Keratinocyte (primary cell): ENCODE results near the gene POU4F3. TPM values are rescaled to one million over a fixed set of nuclear protein-coding genes. Genes with fewer than 3 reads are reported as not detected.

Source experiments
- DNase-seq: peaks from one replicate; pipeline ENCODE4 v3.0.0-alpha.2; 2011; ENCODE audit warnings: low read depth, missing footprints, low spot score
- FAIRE-seq: peaks from 2 replicates; lab custom pipeline; 2011; peaks lifted over from hg19 to GRCh38; lab: Jason Lieb, UNC
- H2AFZ ChIP-seq: 2 replicates; pipeline ENCODE4 v1.6.0; 2012; ENCODE audit warnings: low read length, control low read depth, inconsistent platforms; ENCODE audit not compliant: control insufficient read depth
- H3K27ac ChIP-seq: 2 replicates; pipeline ENCODE4 v1.5.1; 2011; ENCODE audit warnings: low read length; ENCODE audit not compliant: control insufficient read depth, insufficient read depth
- H3K27me3 ChIP-seq: 3 replicates; pipeline ENCODE4 v1.6.0; 2011; ENCODE audit warnings: low read length; ENCODE audit not compliant: control insufficient read depth, insufficient read depth; ENCODE audit errors: extremely low read depth
- H3K36me3 ChIP-seq, 2 experiments: 2 replicates in 1 of 2; 3 replicates in 1 of 2; pipeline ENCODE4 v1.5.1; 2011; ENCODE audit warnings: low read length in 2 of 2, mild to moderate bottlenecking in 1 of 2; ENCODE audit not compliant: control insufficient read depth in 2 of 2, insufficient read depth in 2 of 2; ENCODE audit errors: extremely low read depth in 1 of 2
- H3K4me1 ChIP-seq: 3 replicates; pipeline ENCODE4 v1.5.1; 2011; ENCODE audit warnings: low read length; ENCODE audit not compliant: control insufficient read depth, insufficient read depth; ENCODE audit errors: extremely low read depth
- H3K4me2 ChIP-seq: 3 replicates; pipeline ENCODE4 v1.6.0; 2011; ENCODE audit warnings: low read depth, low read length; ENCODE audit not compliant: control insufficient read depth, insufficient read depth; ENCODE audit errors: extremely low read depth
- H3K4me3 ChIP-seq, 3 experiments: fragments of 200-600 bp in 1 of 3; sonication (generic) in 1 of 3; 2 replicates in 2 of 3; 3 replicates in 1 of 3; pipeline ENCODE4 v1.5.1; 2011 to 2016; ENCODE audit warnings: low read length in 3 of 3, mild to moderate bottlenecking in 3 of 3, control low read depth in 2 of 3, inconsistent platforms in 1 of 3, low read depth in 1 of 3, mixed read lengths in 1 of 3, mixed run types in 1 of 3, moderate library complexity in 1 of 3; ENCODE audit not compliant: control insufficient read depth in 2 of 3, insufficient read depth in 2 of 3; ENCODE audit errors: extremely low read depth in 1 of 3
- H3K79me2 ChIP-seq: 2 replicates; pipeline ENCODE4 v1.6.0; 2012; ENCODE audit warnings: low read length; ENCODE audit not compliant: control insufficient read depth, insufficient read depth
- H3K9ac ChIP-seq: 3 replicates; pipeline ENCODE4 v1.6.0; 2011; ENCODE audit warnings: low read length; ENCODE audit not compliant: control insufficient read depth, insufficient read depth; ENCODE audit errors: extremely low read depth
- H3K9me1 ChIP-seq: 3 replicates; pipeline ENCODE4 v1.6.0; 2011; ENCODE audit warnings: low read length; ENCODE audit not compliant: control insufficient read depth, insufficient read depth; ENCODE audit errors: extremely low read depth
- H3K9me3 ChIP-seq: 2 replicates; pipeline ENCODE4 v1.5.1; 2012; ENCODE audit warnings: low read depth, low read length; ENCODE audit not compliant: control insufficient read depth
- H4K20me1 ChIP-seq: 3 replicates; pipeline ENCODE4 v1.6.0; 2011; ENCODE audit warnings: low read length; ENCODE audit not compliant: control insufficient read depth, insufficient read depth; ENCODE audit errors: extremely low read depth
- EZH2 ChIP-seq: IDR thresholded peaks from one replicate; pipeline ENCODE4 v1.6.1; 2012; ENCODE audit warnings: inconsistent platforms, mild to moderate bottlenecking, low read length, moderate library complexity
- dilution Hi-C: fragments of 300-500 bp; cut with MboI; formaldehyde crosslinking; loops from one replicate; pipeline ENCODE4 v1.7.0; 2020; ENCODE audit warnings: low sequenced_read_pairs; ENCODE audit not compliant: extremely low pct_ligation_motif_present
- polyA plus RNA-seq, 5 experiments: library from polyadenylated mRNA; depleted of rRNA in 3 of 5; stranded (reverse) in 3 of 5; stranded (forward) in 1 of 5; unstranded in 1 of 5; fragments of >200 nt; gene quantifications; 1 replicate in 1 of 5; 2 replicates in 3 of 5; 3 replicates in 1 of 5; pipeline versions ENCODE4 v1.2.1 to v1.2.3, GENCODE V29; 2011 to 2012; ENCODE audit warnings: missing spikeins in 2 of 5, low read depth in 1 of 5, low replicate concordance in 1 of 5
- TF ChIP-seq, protein P1 (sequence below), 3 experiments: IDR thresholded peaks in 1 of 3; conservative IDR thresholded peaks in 1 of 3; optimal IDR thresholded peaks in 1 of 3; 2 replicates in 2 of 3; 3 replicates in 1 of 3; pipeline versions ENCODE3 to v1.5.1; 2011; ENCODE audit warnings: low read length in 3 of 3, mild to moderate bottlenecking in 3 of 3, moderate library complexity in 2 of 3, control low read depth in 1 of 3, inconsistent platforms in 1 of 3; ENCODE audit not compliant: insufficient read depth in 2 of 3; ENCODE audit errors: extremely low read depth in 1 of 3

The POU4F3 gene
- polyA plus RNA-seq, 1 donor (not counting 4 experiments of a cell fraction or from before 2014, with no cell fraction given): 0.04 TPM

DNA sequence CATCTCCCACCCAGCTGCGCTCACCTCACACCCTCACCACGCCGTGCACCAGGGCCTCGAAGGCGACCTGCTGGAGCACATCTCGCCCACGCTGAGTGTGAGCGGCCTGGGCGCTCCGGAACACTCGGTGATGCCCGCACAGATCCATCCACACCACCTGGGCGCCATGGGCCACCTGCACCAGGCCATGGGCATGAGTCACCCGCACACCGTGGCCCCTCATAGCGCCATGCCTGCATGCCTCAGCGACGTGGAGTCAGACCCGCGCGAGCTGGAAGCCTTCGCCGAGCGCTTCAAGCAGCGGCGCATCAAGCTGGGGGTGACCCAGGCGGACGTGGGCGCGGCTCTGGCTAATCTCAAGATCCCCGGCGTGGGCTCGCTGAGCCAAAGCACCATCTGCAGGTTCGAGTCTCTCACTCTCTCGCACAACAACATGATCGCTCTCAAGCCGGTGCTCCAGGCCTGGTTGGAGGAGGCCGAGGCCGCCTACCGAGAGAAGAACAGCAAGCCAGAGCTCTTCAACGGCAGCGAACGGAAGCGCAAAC lies 1.1 kb downstream of the POU4F3 start:
- no peak for DNase-seq
- Histone ChIP-seq H4K20me1 (peaks cover 4% of the 10 kb centered on the region), H3K79me2 (no peaks in the 10 kb centered on the region), H3K4me3 (peak overlapping the region in 1 of 3 experiments; percentile 11), H2AFZ (no peak overlapping the region), H3K9me1 (no peaks in the 10 kb centered on the region), H3K9me3 (no peaks in the 10 kb centered on the region), H3K27ac (no peak overlapping the region), H3K9ac (no peak overlapping the region), H3K4me1 (no peaks in the 10 kb centered on the region), H3K4me2 (peak overlapping the region; percentile 39), H3K36me3 (no peaks in the 10 kb centered on the region), H3K27me3 (peaks cover 97% of the 10 kb centered on the region)
- TF ChIP-seq EZH2: no peak
- TF ChIP-seq, protein P1, sequence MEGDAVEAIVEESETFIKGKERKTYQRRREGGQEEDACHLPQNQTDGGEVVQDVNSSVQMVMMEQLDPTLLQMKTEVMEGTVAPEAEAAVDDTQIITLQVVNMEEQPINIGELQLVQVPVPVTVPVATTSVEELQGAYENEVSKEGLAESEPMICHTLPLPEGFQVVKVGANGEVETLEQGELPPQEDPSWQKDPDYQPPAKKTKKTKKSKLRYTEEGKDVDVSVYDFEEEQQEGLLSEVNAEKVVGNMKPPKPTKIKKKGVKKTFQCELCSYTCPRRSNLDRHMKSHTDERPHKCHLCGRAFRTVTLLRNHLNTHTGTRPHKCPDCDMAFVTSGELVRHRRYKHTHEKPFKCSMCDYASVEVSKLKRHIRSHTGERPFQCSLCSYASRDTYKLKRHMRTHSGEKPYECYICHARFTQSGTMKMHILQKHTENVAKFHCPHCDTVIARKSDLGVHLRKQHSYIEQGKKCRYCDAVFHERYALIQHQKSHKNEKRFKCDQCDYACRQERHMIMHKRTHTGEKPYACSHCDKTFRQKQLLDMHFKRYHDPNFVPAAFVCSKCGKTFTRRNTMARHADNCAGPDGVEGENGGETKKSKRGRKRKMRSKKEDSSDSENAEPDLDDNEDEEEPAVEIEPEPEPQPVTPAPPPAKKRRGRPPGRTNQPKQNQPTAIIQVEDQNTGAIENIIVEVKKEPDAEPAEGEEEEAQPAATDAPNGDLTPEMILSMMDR (optimal IDR thresholded peaks at IDR 0.05 in 1 of 3, IDR thresholded peaks at IDR 0.05 in 1 of 3, conservative IDR thresholded peaks at IDR 0.05 in 1 of 3; ENCODE audit: extremely low read depth in 1 of 3, insufficient read depth in 2 of 3, low read length in 3 of 3): no peak
- dilution Hi-C loops: no loop called here
- no peak for FAIRE-seq

DNA sequence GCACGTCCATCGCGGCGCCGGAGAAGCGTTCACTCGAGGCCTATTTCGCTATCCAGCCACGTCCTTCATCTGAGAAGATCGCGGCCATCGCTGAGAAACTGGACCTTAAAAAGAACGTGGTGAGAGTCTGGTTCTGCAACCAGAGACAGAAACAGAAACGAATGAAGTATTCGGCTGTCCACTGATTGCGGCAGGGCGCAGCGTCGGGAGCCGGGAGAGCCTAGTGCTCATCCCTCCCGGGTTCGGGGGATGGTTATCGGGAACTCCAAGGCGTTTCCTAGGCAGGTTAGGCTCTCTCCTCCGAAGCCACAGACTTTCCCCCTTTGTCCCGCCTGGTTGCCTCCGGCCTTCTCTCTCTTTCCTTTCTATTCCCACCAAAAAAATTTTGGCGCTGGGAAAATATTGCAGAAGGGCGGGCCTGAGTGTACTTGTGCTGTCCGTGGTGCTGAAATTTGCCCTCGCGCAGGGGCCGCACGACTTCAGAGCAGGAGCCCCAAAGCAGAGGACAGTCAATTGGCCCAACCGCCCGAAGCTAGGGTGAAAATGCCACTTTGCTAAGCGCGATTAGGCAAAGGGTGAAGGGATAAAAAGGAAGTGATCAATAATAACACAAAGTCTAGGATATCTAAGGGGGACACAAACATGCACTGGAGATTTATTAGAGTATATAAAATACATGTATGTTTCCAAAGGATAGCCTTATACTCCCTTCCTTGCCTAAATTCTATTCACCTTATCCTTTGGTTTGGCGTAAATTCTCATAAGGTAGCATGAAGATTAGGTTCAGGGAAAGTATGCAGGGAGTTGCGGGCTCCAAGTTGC lies 1.8 kb downstream of the POU4F3 start:
- DNase-seq (peak; percentile 1), FAIRE-seq (no peak)
- H4K20me1 ChIP-seq: peaks cover 4% of the 10 kb centered on the region
- no peak overlapping the region for H2AFZ ChIP-seq
- H3K4me2 ChIP-seq: peak overlapping the region; percentile 39
- no peaks in the 10 kb centered on the region for H3K36me3 ChIP-seq
- TF ChIP-seq, protein P1 (optimal IDR thresholded peaks at IDR 0.05 in 1 of 3, IDR thresholded peaks at IDR 0.05 in 1 of 3, conservative IDR thresholded peaks at IDR 0.05 in 1 of 3; ENCODE audit: extremely low read depth in 1 of 3, insufficient read depth in 2 of 3, low read length in 3 of 3): no peak
- peak; percentile 53 for TF ChIP-seq EZH2
- dilution Hi-C loops: no loop called here
- no peaks in the 10 kb centered on the region for H3K4me1 ChIP-seq
- no peak overlapping the region for H3K27ac ChIP-seq
- no peaks in the 10 kb centered on the region for H3K9me1 ChIP-seq
- peak overlapping the region in 1 of 3 experiments; percentile 11 for H3K4me3 ChIP-seq
- peaks cover 100% of the 10 kb centered on the region for H3K27me3 ChIP-seq
- no peak overlapping the region for H3K9ac ChIP-seq
- no peaks in the 10 kb centered on the region for H3K79me2 ChIP-seq
- no peaks in the 10 kb centered on the region for H3K9me3 ChIP-seq
